Renal pelvis (tissue), 4 donors: ENCODE measurements around the gene SPPL3. TPM values are rescaled to one million over a fixed set of nuclear protein-coding genes. Genes with fewer than 3 reads are reported as not detected.

Experiments
- DNase-seq: peaks from one replicate; pipeline ENCODE4 v3.0.0-alpha.2; 2013
- polyA plus RNA-seq, 3 donors: library from polyadenylated mRNA; unstranded; fragments of 120-200 nt; gene quantifications; one replicate each; pipeline ENCODE4 v1.2.1, GENCODE V29; 2013; ENCODE audit not compliant: insufficient read length in 3 of 3

SPPL3 gene
- polyA plus RNA-seq, 3 donors = 79.8 to 87.8 (median 84.0) TPM

GRCh38 chr12:120726961-120727360 lies 177.2 kb downstream of the SPPL3 start:
- DNase-seq = no peak

DNA sequence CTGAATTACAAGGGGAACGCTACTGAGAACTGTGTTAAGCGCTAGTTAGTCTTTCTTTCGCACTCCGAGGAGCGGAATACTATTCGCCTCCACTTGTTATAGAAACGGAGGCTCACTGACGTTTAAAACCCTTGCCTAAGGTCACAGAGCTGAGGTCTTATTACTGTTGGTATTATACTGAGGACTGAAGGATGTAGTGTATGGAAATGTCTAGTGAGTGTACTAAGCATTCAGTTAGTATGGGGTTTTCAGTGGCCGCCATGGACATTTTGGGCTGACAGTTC lies 177.7 kb downstream of the SPPL3 start:
- no peak for DNase-seq

DNA sequence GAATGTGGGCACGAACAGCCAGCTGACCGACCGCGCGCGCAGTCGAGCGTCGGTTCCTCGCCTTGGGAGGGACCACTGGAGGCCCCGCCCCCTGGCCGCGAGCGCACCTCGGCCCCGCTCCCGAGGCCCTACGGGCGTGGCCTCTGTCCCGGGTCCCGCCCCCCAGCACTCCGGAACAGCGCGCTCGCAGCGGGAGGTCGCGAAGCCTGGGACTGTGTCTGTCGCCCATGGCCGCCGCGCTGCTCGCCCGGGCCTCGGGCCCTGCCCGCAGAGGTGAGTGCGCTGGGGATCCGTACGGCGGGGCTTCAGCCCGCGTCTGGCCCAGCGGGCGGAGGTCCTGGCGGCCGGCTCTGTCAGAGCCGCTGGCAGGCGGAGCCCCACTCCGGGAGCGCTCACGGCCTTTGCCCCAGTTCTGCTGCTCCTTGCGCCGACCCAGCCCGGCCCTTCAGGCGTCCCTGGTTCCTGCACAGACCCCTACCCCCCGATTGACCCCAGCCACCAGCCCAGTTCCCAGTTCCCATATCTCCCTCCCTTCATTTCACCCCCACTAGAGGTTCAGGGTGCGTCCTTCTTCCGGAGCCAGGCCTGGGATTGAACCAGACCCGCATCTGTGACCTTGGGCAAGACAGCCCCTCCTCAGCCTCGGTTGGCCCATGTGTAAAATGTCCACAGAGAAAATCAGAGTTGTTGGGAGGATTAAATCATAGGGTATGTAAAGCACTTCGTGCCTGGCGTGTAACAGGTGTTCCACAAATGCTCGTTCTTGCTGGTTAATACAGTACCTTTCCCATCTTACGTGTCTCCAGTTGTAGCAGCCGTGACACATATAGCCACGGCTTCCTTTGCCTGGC lies 178.3 kb downstream of the SPPL3 start, which contains the start of gene ACADS:
Gene ACADS, plus strand, starts transcription at position 168 of the 851 bp plus-strand sequence. Its CDS starts 60 bp downstream, at position 228.
- DNase-seq = peak; percentile 85

GRCh38 chr12:120725151-120725658 lies 179.0 kb downstream of the SPPL3 start:
- no peak for DNase-seq

- DNase-seq = no peak
Observed at GRCh38 chr12:120724720-120725119, 179.4 kb downstream of the SPPL3 start.

DNA sequence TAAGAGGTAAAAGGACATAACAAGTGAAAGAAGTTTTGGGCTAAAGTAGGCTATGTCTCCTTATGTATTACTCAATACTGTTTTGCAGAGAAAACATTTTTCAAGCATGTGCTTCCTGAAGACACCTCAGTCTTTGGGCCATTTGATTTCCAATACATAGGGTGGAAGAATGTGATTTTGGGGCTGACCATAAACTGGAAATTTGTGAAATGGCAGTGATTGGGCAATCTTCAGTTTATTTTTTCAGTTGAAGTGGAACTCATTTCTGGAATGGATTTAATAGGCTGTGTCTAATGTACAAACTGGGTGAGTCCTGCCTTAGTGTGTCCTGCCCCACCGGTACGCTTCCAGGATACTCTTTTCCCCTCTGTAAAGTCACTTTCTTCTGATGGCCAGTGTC lies 181.4 kb downstream of the SPPL3 start:
- DNase-seq = no peak

DNA sequence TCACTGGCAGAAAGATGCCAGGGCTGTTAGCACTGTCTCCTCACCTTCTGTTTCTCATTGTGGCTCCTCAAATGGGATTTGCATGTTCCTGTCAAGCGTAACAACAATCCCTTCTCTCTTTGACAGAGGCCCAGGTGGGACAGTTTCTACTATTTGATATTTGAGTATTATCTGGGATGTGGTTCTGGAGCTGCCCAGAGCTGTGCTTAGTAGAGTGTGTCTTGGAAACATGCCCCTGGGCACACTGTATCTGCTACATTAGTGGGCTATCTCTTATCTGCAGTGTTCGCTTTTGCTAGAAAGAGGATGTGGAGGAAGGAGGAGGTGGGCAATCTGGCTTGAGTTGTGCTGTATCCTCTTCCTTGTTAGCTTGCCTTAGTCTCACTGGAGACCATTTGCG lies 182.3 kb downstream of the SPPL3 start:
- no peak for DNase-seq

- no peak for DNase-seq
Observed at GRCh38 chr12:120720987-120721801, 183.0 kb downstream of the SPPL3 start.

GRCh38 chr12:120720234-120720986 lies 183.7 kb downstream of the SPPL3 start:
- no peak for DNase-seq

GRCh38 chr12:120719496-120720233 lies 184.5 kb downstream of the SPPL3 start:
- DNase-seq = no peak

DNA sequence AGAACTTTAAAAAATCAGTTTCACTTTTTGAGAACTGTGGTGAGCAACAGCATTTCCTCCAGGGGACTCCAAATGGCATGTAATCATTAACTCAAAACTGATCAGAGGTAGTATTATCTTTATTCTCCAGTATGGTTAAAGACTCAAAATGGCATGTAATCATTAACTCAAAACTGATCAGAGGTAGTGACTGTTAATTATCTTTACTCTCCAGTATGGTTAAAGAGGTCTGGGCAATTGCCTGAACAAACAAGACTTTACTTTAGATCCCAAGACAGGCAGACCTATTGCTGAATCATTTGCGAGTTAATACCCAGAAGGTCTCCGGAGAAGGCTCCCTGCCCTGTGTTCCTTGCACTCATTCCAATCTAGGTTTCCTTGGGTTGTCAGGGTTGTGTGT lies 185.1 kb downstream of the SPPL3 start:
- no peak for DNase-seq

DNA sequence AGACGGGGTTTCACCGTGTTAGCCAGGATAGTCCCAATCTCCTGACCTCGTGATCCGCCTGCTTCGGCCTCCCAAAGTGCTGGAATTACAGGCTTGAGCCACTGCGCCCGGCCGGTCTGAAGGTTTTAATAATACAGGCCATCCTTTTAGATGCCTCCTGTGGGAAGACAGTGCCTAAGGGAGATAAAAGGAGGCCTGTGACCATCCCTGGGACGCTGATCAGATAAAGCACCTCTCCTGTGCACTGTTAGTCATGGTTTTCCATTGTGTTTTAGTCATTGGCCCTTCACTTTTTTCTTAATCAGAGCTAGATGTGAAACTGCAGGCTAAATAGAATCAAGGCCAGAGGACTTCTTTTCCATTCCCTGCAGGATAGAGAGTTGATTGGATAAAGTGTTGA lies 186.1 kb downstream of the SPPL3 start:
- DNase-seq = no peak

GRCh38 chr12:120713861-120714482 lies 190.2 kb downstream of the SPPL3 start:
- peak; percentile 80 for DNase-seq

DNA sequence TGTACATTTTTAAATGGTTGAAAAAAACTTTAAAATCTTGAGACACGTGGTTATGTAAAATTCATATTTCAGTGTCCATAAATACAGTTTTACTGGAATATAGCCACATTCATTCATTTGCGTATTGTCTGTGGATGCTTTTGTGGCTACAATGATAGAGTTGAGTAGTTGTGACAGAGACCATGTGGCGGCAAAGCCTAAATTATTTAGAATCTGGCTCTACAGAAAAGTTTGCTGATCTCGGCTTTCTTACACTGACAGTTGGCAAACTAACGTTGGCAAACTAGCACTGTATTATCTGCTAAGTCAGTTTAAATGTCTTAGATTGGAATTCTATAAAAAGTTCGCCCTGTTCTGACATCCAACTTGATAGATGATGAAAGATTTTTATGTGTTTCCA lies 191.5 kb downstream of the SPPL3 start:
- no peak for DNase-seq

Other genes starting within 250 kb of the SPPL3 start
- 100 to 1,000 TPM; 142 to 207 (median 176) TPM for gene MLEC, start 217.2 kb downstream of the SPPL3 start, polyA plus RNA-seq
- 10 to 100 TPM; 76.5 to 85.0 (median 77.1) TPM for gene UNC119B, start 193.9 kb downstream of the SPPL3 start, polyA plus RNA-seq
- 10 to 100 TPM; 24.7 to 26.9 (median 25.5) TPM for gene ACADS, start 178.5 kb downstream of the SPPL3 start, polyA plus RNA-seq
- 10 to 100 TPM; 20.9 to 25.7 (median 25.2) TPM for gene HNF1A, start 74.2 kb upstream of the SPPL3 start, polyA plus RNA-seq
- gene C12orf43, start 112.1 kb upstream of the SPPL3 start, polyA plus RNA-seq = 10 to 100 TPM; 17.2 to 18.8 (median 18.8) TPM
- under 1 TPM in 1 of 3 donors, not detected in 2; 0.03 TPM for gene OASL, start 134.9 kb upstream of the SPPL3 start, polyA plus RNA-seq
- 1 to 10 TPM in 1 of 3 donors, under 1 TPM in 2; 0.54 to 1.2 (median 0.81) TPM for gene P2RX7, start 228.5 kb upstream of the SPPL3 start, polyA plus RNA-seq